Measurements from ENCODE around the gene METTL1.

The METTL1 gene

GRCh38 chr12:57766464-57767304 is 5.2 kb downstream of the METTL1 start, which contains the start of gene CYP27B1:
Gene CYP27B1, minus strand, starts transcription at chr12:57767078. Its CDS starts 37 bp downstream, at chr12:57767041.
- DNase-seq: no peak

GRCh38 chr12:57765698-57766463 is 6.0 kb downstream of the METTL1 start:
- DNase-seq: no peak

- peak in 1 of 2 donors; percentile 19 for DNase-seq
Observed at GRCh38 chr12:57765003-57765697, 6.8 kb downstream of the METTL1 start.

GRCh38 chr12:57764662-57765002 is 7.3 kb downstream of the METTL1 start:
- DNase-seq: no peak

- DNase-seq: no peak
Observed at GRCh38 chr12:57763881-57764661, 7.8 kb downstream of the METTL1 start.

- DNase-seq: no peak
Observed at GRCh38 chr12:57762463-57762862, 9.4 kb downstream of the METTL1 start.

GRCh38 chr12:57761391-57761998 is 10.4 kb downstream of the METTL1 start:
- no peak for DNase-seq

GRCh38 chr12:57760347-57760982 is 11.4 kb downstream of the METTL1 start:
- no peak for DNase-seq

- no peak for DNase-seq
Observed at GRCh38 chr12:57759360-57759980, 12.4 kb downstream of the METTL1 start.

GRCh38 chr12:57758552-57759359 is 13.1 kb downstream of the METTL1 start:
- DNase-seq: no peak

- DNase-seq: no peak
Observed at GRCh38 chr12:57757771-57758170, 14.1 kb downstream of the METTL1 start.

GRCh38 chr12:57756406-57757341 is 15.2 kb downstream of the METTL1 start:
- peak in 1 of 2 donors; percentile 24 for DNase-seq

- DNase-seq: no peak
Observed at GRCh38 chr12:57755454-57756372, 16.2 kb downstream of the METTL1 start.

GRCh38 chr12:57755194-57755453 is 16.8 kb downstream of the METTL1 start:
- no peak for DNase-seq

- DNase-seq: no peak
Observed at GRCh38 chr12:57754411-57755193, 17.3 kb downstream of the METTL1 start, which contains the start of gene MARCHF9. Gene MARCHF9, plus strand, starts transcription at chr12:57755103. Its CDS starts 426 bp downstream, at chr12:57755529.

- no peak for DNase-seq
Observed at GRCh38 chr12:57753756-57754337, 18.1 kb downstream of the METTL1 start.

- DNase-seq: no peak
Observed at GRCh38 chr12:57752668-57753000, 19.3 kb downstream of the METTL1 start.

Measured in bone marrow (tissue), 2 donors.